HEK293 (cell line): ENCODE measurements around the gene UBAP2L.

Source experiments
- CTCF ChIA-PET: fragments of 350-600 bp; formaldehyde crosslinking; extraction: SDS; loops from one replicate; lab custom pipeline; 2021; ENCODE audit warnings: antibody characterized with exemption; lab: Yijun Ruan, JAX
- POLR2A ChIA-PET: fragments of 300-600 bp; formaldehyde crosslinking; extraction: SDS; loops from one replicate; lab custom pipeline; 2020; ENCODE audit warnings: antibody characterized with exemption, inconsistent platforms; lab: Yijun Ruan, JAX
- H3K27ac ChIP-seq: fragments of 200-500 bp; sonication (Bioruptor generic); 2 replicates; pipeline ENCODE4 v1.5.1; 2014; ENCODE audit warnings: low read depth, low read length, control low read depth, inconsistent platforms; ENCODE audit errors: extremely low read depth
- H3K36me3 ChIP-seq, 2 experiments: fragments of 200-500 bp in 1 of 2; sonication (Bioruptor generic) in 1 of 2; 1 replicate in 1 of 2; 2 replicates in 1 of 2; pipeline ENCODE4 v1.5.1; 2014 to 2017; ENCODE audit warnings: inconsistent platforms in 2 of 2, low read length in 2 of 2; ENCODE audit not compliant: control insufficient read depth in 2 of 2, insufficient read depth in 1 of 2
- H3K4me1 ChIP-seq: fragments of 200-500 bp; sonication (Bioruptor generic); 2 replicates; pipeline ENCODE4 v1.5.1; 2014; ENCODE audit warnings: mild to moderate bottlenecking, low read length, inconsistent platforms; ENCODE audit not compliant: control insufficient read depth, insufficient read depth
- H3K4me3 ChIP-seq: 2 replicates; pipeline ENCODE4 v1.5.1; 2011; ENCODE audit warnings: low read depth, mild to moderate bottlenecking, control low read depth, low read length, moderate library complexity
- H3K9me3 ChIP-seq: fragments of 200-500 bp; sonication (Bioruptor generic); 2 replicates; pipeline ENCODE4 v1.5.1; 2014; ENCODE audit warnings: low read depth, low read length, inconsistent platforms; ENCODE audit not compliant: control insufficient read depth, insufficient read depth
- GLI2 ChIP-seq: fragments of 450-650 bp; formaldehyde crosslinking; IDR thresholded peaks from 2 replicates; pipeline ENCODE4; 2017; ENCODE audit warnings: missing biosample characterization, missing genetic modification characterization, low read depth, borderline replicate concordance
- GLI4 ChIP-seq: fragments of 450-650 bp; formaldehyde crosslinking; IDR thresholded peaks from 2 replicates; pipeline ENCODE4 v1.5.1; 2016; ENCODE audit warnings: missing biosample characterization, missing genetic modification characterization
- GLIS1 ChIP-seq: fragments of 450-650 bp; formaldehyde crosslinking; IDR thresholded peaks from 2 replicates; pipeline ENCODE4 v1.5.1; 2016; ENCODE audit warnings: missing biosample characterization, missing genetic modification characterization
- KLF8 ChIP-seq: fragments of 450-650 bp; formaldehyde crosslinking; IDR thresholded peaks from 2 replicates; pipeline ENCODE4 v1.5.1; 2016; ENCODE audit warnings: missing biosample characterization, missing genetic modification characterization
- KLF9 ChIP-seq: fragments of 450-650 bp; formaldehyde crosslinking; IDR thresholded peaks from 2 replicates; pipeline ENCODE4 v1.5.1; 2016; ENCODE audit warnings: missing biosample characterization, missing genetic modification characterization, low read depth
- OSR2 ChIP-seq: fragments of 450-650 bp; formaldehyde crosslinking; IDR thresholded peaks from 2 replicates; pipeline ENCODE4 v1.5.1; 2016; ENCODE audit warnings: missing biosample characterization, missing genetic modification characterization
- REST ChIP-seq: fragments of 450-650 bp; formaldehyde crosslinking; IDR thresholded peaks from 2 replicates; pipeline ENCODE4 v1.5.1; 2016; ENCODE audit warnings: missing biosample characterization, missing genetic modification characterization
- SCRT1 ChIP-seq: fragments of 450-650 bp; formaldehyde crosslinking; IDR thresholded peaks from 2 replicates; pipeline ENCODE4 v1.5.1; 2016; ENCODE audit warnings: missing biosample characterization, missing genetic modification characterization, borderline replicate concordance
- SP3 ChIP-seq: fragments of 450-650 bp; formaldehyde crosslinking; IDR thresholded peaks from 2 replicates; pipeline ENCODE4 v1.5.1; 2016; ENCODE audit warnings: missing biosample characterization, missing genetic modification characterization
- TCF7L2 ChIP-seq: IDR thresholded peaks from 2 replicates; pipeline ENCODE4 v1.6.1; 2011; ENCODE audit warnings: low read depth, mild to moderate bottlenecking, inconsistent platforms, low read length, moderate library complexity, borderline replicate concordance
- ZBTB26 ChIP-seq: fragments of 450-650 bp; formaldehyde crosslinking; optimal IDR thresholded peaks from 2 replicates; pipeline ENCODE3; 2016; ENCODE audit warnings: missing biosample characterization, mild to moderate bottlenecking, missing genetic modification characterization
- ZFHX2 ChIP-seq: fragments of 450-650 bp; formaldehyde crosslinking; conservative IDR thresholded peaks from 2 replicates; pipeline ENCODE4 v1.5.1; 2016; ENCODE audit warnings: missing biosample characterization, missing genetic modification characterization
- ZNF10 ChIP-seq: fragments of 450-650 bp; formaldehyde crosslinking; IDR thresholded peaks from 2 replicates; pipeline ENCODE4 v1.5.1; 2017; ENCODE audit warnings: missing biosample characterization, missing genetic modification characterization
- ZNF114 ChIP-seq: fragments of 450-650 bp; formaldehyde crosslinking; IDR thresholded peaks from 2 replicates; pipeline ENCODE4 v1.5.0; 2017; ENCODE audit warnings: missing biosample characterization, missing genetic modification characterization
- ZNF132 ChIP-seq: fragments of 450-650 bp; formaldehyde crosslinking; IDR thresholded peaks from 2 replicates; pipeline ENCODE4 v1.5.1; 2017; ENCODE audit warnings: missing biosample characterization, missing genetic modification characterization, borderline replicate concordance
- ZNF211 ChIP-seq: fragments of 450-650 bp; formaldehyde crosslinking; IDR thresholded peaks from 2 replicates; pipeline ENCODE4 v1.5.1; 2016; ENCODE audit warnings: low read depth, missing biosample characterization, missing genetic modification characterization
- ZNF221 ChIP-seq: fragments of 450-650 bp; formaldehyde crosslinking; IDR thresholded peaks from 2 replicates; pipeline ENCODE4 v1.5.1; 2017; ENCODE audit warnings: missing biosample characterization, missing genetic modification characterization, borderline replicate concordance
- ZNF302 ChIP-seq: fragments of 450-650 bp; formaldehyde crosslinking; IDR thresholded peaks from 2 replicates; pipeline ENCODE4 v1.5.1; 2016; ENCODE audit warnings: missing biosample characterization, missing genetic modification characterization, low read depth
- ZNF433 ChIP-seq: fragments of 450-650 bp; formaldehyde crosslinking; IDR thresholded peaks from 2 replicates; pipeline ENCODE4 v1.5.1; 2016; ENCODE audit warnings: missing biosample characterization, missing genetic modification characterization, low read depth
- ZNF449 ChIP-seq: fragments of 450-650 bp; formaldehyde crosslinking; IDR thresholded peaks from 2 replicates; pipeline ENCODE4 v1.5.1; 2017; ENCODE audit warnings: missing biosample characterization, mild to moderate bottlenecking, missing genetic modification characterization, moderate library complexity
- ZNF585B ChIP-seq: fragments of 450-650 bp; formaldehyde crosslinking; IDR thresholded peaks from 2 replicates; pipeline ENCODE4 v1.5.1; 2016; ENCODE audit warnings: missing biosample characterization, missing genetic modification characterization
- ZNF629 ChIP-seq: fragments of 450-650 bp; formaldehyde crosslinking; IDR thresholded peaks from 2 replicates; pipeline ENCODE4 v1.5.1; 2017; ENCODE audit warnings: missing biosample characterization, missing genetic modification characterization
- ZNF654 ChIP-seq: fragments of 450-650 bp; formaldehyde crosslinking; IDR thresholded peaks from 2 replicates; pipeline ENCODE4 v1.5.1; 2016; ENCODE audit warnings: low read depth, missing biosample characterization, missing genetic modification characterization
- ZNF660 ChIP-seq: fragments of 450-650 bp; IDR thresholded peaks from 2 replicates; pipeline ENCODE4 v1.5.1; 2018; ENCODE audit warnings: missing biosample characterization, mild to moderate bottlenecking, missing genetic modification characterization
- ZNF747 ChIP-seq: fragments of 450-650 bp; formaldehyde crosslinking; IDR thresholded peaks from 2 replicates; pipeline ENCODE4 v1.5.1; 2016; ENCODE audit warnings: missing biosample characterization, missing genetic modification characterization
- ZNF776 ChIP-seq: fragments of 450-650 bp; formaldehyde crosslinking; IDR thresholded peaks from 2 replicates; pipeline ENCODE4 v1.5.0; 2017; ENCODE audit warnings: missing biosample characterization, missing genetic modification characterization, borderline replicate concordance
- ZSCAN4 ChIP-seq: fragments of 450-650 bp; formaldehyde crosslinking; IDR thresholded peaks from 2 replicates; pipeline ENCODE4 v1.5.1; 2017; ENCODE audit warnings: missing biosample characterization, missing genetic modification characterization

Gene UBAP2L

GRCh38 chr1:154220970-154221277, 169 bp downstream of the UBAP2L start:
- ChIA-PET POLR2A (interaction anchor here (0.6 to 2.2 kb wide), 10 partner anchors 9 to 105 kb away, joined by 3 to 14 read pairs (median 4); partner anchors contain the start of gene TPM3), CTCF (interaction anchor here (2.3 kb wide), 1 partner anchor 22 kb away, joined by 13 read pairs; no protein-coding TSS in a partner anchor)
- peak overlapping the region; percentile 79 for H3K27ac ChIP-seq
- H3K36me3 ChIP-seq: peaks cover 31 to 57% of the 10 kb centered on the region in 2 experiments
- H3K4me3 ChIP-seq: peak overlapping the region; percentile 87
- no peaks in the 10 kb centered on the region for H3K4me1 ChIP-seq
- TF ChIP-seq ZBTB26 (tag by site-specific recombination) (peak; percentile 6), ZNF585B (tag by site-specific recombination) (no peak), KLF9 (0 out of 2 replicates have a peak, but pooled peaks have one; percentile 1), ZNF629 (tag by site-specific recombination) (no peak), ZNF776 (tag by site-specific recombination) (no peak), OSR2 (no peak), ZNF660 (tag by site-specific recombination) (0 out of 2 replicates have a peak, but pooled peaks have one; percentile 70)
- H3K9me3 ChIP-seq: no peaks in the 10 kb centered on the region

GRCh38 chr1:154221278-154222001, 685 bp downstream of the UBAP2L start:
- H3K36me3 ChIP-seq: peaks cover 34 to 61% of the 10 kb centered on the region in 2 experiments
- peak overlapping the region; percentile 87 for H3K4me3 ChIP-seq
- POLR2A ChIA-PET: interaction anchor here (2.1 to 2.2 kb wide), 2 partner anchors 9 to 39 kb away, joined by 10 to 14 read pairs; no protein-coding TSS in a partner anchor
- CTCF ChIA-PET: interaction anchor here (2.5 kb wide), 1 partner anchor 22 kb away, joined by 8 read pairs; no protein-coding TSS in a partner anchor
- no peaks in the 10 kb centered on the region for H3K9me3 ChIP-seq
- peak overlapping the region; percentile 79 for H3K27ac ChIP-seq
- H3K4me1 ChIP-seq: no peaks in the 10 kb centered on the region
- TF ChIP-seq ZNF114 (tag by site-specific recombination) (no peak), KLF8 (no peak), TCF7L2 (no peak), ZNF449 (no peak; the same call in 1 of the 2 replicates), REST (tag by site-specific recombination) (no peak), GLI4 (tag by site-specific recombination) (no peak), ZNF10 (tag by site-specific recombination) (no peak), ZNF221 (tag by site-specific recombination) (no peak), GLI2 (no peak), ZNF132 (tag by site-specific recombination) (no peak), ZNF433 (tag by site-specific recombination) (no peak), GLIS1 (peak; percentile 84), ZNF654 (tag by site-specific recombination) (no peak), SCRT1 (tag by site-specific recombination) (no peak), ZNF747 (no peak), ZNF302 (tag by site-specific recombination) (no peak), ZFHX2 (tag by site-specific recombination) (peak; percentile 67), SP3 (tag by site-specific recombination) (no peak), ZNF211 (no peak), ZSCAN4 (tag by site-specific recombination) (no peak)
